GM12874 (cell line): ENCODE results near the gene TRIM65.
A peak's percentile ranks its signal among the peaks of the same experiment; 100 is the strongest.

ENCODE experiments used
- CTCF ChIP-seq: IDR thresholded peaks from 2 replicates; pipeline ENCODE4 v1.5.1; 2011; ENCODE audit warnings: low read depth, mild to moderate bottlenecking, control low read depth, low read length, moderate library complexity; ENCODE audit not compliant: insufficient read depth

TRIM65 gene

GRCh38 chr17:75876938-75877751, 19.6 kb downstream of the TRIM65 start:
- TF ChIP-seq CTCF = peak; percentile 17; the same call in 1 of the 2 replicates

DNA sequence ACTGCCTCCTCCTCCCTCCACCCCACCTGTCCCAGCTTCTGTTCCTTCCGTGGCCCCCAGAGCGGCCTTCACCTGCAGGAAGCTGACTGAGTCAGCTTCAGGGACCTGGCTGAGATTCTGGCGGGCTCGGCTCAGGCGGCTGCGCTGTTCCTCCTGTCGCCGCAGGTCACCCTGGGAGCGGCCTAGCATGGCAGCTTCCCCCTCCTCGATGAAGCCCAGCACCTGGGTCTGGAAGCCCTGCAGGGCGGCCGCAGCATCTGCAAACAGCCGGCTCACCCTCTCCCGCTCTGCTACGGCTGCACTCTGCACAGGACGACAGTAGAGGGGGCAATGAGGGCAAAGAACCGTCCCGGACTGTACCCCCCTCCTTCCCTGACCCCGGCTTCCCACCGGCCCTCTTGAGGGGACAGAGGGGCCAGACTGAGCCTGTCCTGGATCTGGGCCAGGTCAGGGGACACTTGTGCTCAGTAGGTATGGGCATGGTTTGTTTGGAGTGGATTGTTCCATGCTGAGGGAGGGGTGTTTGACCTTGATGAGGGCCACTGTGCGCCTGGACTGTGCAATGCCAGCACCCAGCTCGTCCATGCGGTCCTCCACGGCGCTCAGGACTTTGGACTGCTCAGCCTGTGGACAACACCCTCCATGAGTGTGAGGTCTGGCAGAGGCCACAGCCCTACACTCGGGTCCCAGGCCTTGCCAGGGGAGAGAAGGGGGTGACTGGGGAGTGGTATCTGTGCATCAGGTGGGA, 20.4 kb downstream of the TRIM65 start:
- peak; percentile 52; the same call in 1 of the 2 replicates for TF ChIP-seq CTCF

GRCh38 chr17:75875940-75876189, 20.9 kb downstream of the TRIM65 start:
- TF ChIP-seq CTCF = no peak

DNA sequence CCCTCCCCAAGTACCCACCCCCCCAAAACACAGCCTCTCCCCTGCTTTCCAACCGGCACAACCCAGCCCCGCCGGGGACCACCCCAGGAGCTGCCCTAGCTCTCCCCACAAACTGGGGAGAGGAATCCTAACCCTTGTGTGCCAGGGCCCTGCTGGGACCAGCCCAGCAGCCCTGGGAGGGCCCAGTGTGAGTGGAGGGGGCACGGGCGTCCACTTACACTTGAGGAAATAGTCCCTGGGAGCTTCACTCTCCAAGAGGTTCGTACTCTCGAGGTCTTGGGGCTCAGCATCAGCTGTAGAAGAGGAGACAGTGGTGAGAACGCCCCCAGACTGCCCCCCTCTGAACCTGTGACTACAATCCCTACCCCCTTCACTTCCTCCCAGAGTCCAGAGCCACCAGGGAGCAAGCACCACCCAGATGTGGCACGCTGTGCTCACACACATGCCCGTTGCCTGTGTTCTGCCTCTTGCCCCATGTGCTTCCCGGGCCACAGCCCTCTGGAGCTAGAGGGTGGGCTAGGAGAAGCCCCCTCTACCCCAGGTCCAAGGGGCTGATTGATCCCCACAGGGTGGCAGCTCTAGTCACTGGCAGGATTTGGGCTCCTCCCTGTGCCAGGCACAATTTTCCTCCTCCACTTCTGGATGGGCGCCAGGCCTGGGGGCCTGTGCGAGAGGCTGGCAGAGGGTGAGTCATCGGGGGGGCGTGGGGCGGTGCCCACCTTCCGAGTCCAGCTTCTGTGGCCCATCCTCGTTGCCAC, 21.4 kb downstream of the TRIM65 start:
- no peak for TF ChIP-seq CTCF

GRCh38 chr17:75874323-75875181, 22.2 kb downstream of the TRIM65 start:
- TF ChIP-seq CTCF = no peak

- no peak for TF ChIP-seq CTCF
Observed at GRCh38 chr17:75873587-75874322, 23.0 kb downstream of the TRIM65 start.
